Cerebellar cortex (tissue), 1 donor: ENCODE data around the gene INPP5D.
"Not testable (repeated sequence)": the region's sequence is repeated elsewhere in the genome, so short reads cannot be mapped to it uniquely, and the experiment has no call there.

ENCODE experiments used
- DNase-seq: peaks from one replicate; pipeline ENCODE4 v3.0.0-alpha.2; 2015; ENCODE audit warnings: low spot score

The INPP5D gene

GRCh38 chr2:233092432-233093165 lies 32.5 kb downstream of the INPP5D start:
- no peak for DNase-seq

GRCh38 chr2:233093166-233093448 lies 33.0 kb downstream of the INPP5D start:
- DNase-seq: no peak

- DNase-seq: no peak
Observed at GRCh38 chr2:233093721-233094120, 33.6 kb downstream of the INPP5D start.

DNA sequence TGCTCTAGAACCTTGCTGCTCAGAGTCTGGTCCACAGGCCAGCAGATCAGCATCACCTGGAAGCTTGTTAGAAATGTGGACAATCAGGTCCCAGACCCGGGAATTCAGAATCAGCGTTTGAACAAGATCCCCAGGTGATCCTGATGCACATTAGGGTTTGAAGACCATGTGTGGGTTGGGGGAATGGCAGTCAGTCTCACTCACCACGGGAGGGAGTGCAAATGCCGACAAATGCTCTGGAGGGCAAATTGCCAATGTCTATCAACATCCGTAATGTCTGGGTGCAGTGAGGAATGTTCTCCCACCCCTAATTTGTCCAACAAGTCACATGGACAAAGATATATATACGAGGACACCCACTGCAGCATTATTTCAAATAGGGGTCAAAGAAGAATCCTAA lies 34.5 kb downstream of the INPP5D start:
- no peak for DNase-seq

DNA sequence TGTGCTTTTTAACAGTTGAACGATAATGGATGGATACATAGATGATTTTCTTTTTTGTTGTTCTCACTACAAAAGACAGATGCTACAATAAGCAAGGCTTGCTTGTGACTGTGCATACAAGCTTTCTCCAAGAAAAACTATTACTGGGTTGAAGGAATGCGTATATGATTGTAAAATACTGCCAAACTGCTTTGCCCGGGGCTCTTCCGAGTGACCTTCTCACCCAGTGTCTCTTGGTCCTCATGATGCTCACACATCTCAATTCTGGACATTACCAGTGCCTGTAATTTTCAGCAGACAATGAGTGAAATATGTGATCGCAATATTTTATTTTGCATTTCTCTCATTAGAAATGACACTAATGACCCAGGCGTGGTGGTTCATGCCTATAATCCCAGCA lies 35.9 kb downstream of the INPP5D start:
- no peak for DNase-seq

DNA sequence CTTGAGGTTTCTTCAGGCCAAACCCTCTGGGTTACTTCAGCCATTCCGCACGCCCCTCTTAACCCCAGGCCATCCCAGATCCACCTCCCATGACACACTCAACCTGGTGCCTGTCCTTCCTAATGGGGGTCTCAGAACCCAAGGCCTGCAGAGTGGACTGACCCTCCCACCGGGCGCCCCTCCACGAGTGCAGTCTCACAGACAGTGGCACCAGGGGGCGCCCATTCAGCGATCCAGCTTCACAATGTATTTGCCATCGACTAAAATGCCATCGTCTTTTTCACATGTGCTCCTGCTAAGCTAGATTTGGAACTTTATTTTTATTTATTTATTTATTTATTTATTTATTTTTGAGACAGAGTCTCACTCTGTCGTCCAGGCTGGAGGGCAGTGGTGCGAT lies 38.5 kb downstream of the INPP5D start:
- DNase-seq: no peak

DNA sequence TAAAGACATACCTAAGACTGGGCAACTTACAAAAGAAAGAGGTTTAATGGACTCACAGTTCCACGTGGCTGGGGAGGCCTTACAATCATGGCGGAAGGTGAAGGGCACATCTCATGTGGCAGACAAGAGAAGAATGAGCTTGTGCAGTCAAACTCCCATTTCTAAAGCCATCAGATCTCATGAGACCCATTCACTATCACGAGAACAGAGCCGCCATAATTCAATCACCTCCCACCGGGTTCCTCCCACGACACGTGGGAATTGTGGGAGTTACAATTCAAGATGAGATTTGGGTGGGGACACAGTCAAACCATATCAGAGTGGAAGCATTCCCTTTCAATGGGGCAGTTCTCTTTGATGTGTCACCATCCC lies 39.7 kb downstream of the INPP5D start:
- not testable (repeated sequence) for DNase-seq

- DNase-seq: no peak
Observed at GRCh38 chr2:233100192-233100998, 40.3 kb downstream of the INPP5D start.

- DNase-seq: no peak
Observed at GRCh38 chr2:233101141-233101540, 41.0 kb downstream of the INPP5D start.

- DNase-seq: no peak
Observed at GRCh38 chr2:233101816-233102215, 41.7 kb downstream of the INPP5D start.

DNA sequence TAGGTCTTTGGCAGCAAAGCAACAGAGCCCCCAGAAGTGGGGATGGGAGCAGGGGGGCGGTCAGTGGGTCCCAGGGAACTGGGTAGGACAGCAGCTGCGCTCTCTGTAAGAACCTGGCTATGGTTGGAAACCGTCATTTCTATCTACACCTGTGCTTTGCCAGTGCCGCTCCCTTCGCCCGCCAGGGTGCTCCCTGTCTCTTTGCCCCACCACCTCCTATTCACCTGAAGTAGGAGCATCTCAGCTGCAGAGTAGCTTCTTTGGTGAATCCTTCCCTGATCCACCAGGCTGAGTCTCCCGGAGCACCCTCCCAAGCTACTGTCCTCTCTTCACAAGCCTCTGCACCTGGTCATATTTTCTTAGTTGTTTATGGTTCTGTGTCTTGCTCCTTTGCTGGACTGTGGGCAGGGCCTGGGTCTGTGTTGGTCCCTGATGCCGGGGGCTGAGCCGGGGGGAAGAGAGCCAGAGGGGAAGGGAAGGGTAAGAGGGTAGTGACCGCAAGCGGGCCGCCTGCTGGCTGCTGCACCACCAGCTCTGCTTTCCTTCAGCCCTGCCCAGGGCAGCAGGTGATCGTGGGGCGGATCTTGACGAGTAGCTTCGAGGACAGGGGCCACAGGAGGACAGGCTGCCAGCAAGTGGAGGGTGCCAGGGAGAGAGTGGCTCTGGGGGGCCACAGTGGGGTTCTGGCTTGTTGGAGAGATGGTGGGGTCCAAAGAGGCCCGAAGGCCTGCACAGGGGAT lies 45.2 kb downstream of the INPP5D start:
- DNase-seq: no peak

GRCh38 chr2:233105930-233106329 lies 45.8 kb downstream of the INPP5D start:
- no peak for DNase-seq

DNA sequence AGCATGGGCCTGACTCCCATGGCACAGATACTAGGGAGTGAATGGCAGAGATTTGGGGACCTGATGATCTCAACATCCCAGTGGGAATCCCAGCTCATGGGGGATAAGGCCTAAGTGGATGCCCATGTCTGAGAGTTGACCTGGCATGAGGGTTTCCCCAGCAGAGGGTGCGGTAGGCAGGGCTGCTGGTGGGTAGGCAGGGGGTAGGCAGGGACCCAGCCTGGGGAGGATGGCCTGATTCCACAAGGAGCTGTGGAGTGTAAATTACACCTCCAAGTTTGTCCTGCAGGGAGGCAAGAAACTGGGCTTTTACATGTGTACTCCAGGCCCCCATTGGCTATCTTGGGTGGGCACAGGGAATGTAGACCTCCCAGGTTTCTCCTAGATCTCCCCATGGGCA lies 46.9 kb downstream of the INPP5D start:
- no peak for DNase-seq

DNA sequence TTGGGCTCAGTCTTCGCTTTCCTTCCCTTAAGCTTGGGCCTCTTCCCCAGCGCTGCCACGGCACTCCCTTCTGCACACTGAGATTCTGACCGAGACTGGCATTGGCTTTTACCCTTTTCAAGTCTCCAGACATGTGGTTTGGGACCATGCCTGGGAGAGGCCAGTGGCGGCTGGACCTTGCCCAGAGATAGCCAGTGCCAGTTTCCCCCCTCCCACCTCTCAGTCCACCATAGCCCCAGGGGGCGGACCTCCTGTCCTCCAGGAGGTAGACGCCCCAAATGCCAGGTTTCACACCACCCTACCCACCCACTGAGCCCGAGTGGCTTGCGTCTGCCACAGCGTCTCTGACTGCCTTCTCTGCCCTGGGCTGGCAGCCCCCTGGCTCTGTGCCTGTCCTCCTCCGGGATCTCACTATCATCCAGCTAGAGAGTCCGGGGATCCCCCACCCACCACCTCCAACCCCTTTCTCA lies 47.7 kb downstream of the INPP5D start:
- no peak for DNase-seq

DNA sequence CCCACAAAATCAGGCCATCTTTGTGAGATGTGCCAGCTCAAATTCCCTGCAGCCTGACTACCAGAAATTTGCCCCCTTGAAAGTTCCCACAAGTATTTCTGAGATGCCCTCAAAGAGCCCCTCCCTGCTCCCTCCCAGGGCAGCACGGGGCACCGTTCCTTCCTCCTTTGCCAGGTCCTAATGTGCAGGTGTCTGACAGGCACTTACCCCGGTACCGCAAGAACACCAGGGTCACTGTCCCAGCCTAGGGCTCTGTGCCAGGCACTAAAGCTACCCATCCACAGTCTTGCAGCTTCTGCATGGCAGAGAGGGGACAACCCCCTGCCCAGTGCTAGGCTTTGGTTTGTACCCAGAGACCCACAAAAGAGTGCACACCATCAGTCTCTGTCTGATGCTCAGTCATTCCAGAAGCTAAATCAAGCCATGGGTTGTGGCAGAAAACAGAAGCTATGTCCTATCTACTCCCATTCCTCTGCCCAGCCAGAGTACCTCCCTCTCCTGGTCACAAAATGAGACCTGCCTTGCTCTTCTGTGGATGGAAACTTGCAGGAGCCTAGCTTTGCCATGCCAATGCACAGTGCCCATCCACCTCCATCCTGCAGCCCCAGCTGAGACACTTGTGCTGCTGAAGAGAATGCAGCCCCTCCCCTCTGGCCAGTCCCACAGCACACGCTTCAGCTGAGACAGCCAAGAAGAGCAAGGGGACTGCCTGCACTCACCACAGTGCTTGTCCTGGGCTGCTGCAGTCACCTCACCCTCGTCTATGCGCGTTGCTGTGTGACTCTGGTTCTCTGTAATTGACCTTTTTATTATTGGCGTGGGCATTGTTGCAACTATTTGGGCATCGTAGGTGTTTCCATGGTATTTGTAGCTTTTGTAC lies 48.7 kb downstream of the INPP5D start:
- no peak for DNase-seq

- DNase-seq: no peak
Observed at GRCh38 chr2:233111427-233111826, 51.3 kb downstream of the INPP5D start.

DNA sequence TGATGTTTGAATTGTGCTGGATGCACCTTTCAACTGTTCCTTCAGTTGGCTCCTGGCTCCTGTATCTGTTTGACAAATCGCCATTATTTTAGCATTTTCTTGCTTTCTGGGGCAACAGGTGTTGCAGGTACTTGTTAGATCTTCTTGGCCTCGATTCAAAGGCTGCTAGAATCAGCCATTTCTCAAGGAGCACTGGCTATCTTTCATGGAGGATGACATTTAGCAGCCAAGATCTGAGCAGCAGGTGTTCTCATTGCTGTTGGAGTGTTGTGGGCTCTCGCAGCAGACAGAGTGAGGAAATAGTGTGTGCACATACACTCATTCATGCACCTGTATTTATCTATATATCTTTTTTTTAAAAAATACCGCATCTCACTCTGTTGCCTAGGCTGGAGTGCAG lies 52.2 kb downstream of the INPP5D start:
- DNase-seq: no peak

GRCh38 chr2:233112776-233113452 lies 52.8 kb downstream of the INPP5D start:
- DNase-seq: no peak

DNA sequence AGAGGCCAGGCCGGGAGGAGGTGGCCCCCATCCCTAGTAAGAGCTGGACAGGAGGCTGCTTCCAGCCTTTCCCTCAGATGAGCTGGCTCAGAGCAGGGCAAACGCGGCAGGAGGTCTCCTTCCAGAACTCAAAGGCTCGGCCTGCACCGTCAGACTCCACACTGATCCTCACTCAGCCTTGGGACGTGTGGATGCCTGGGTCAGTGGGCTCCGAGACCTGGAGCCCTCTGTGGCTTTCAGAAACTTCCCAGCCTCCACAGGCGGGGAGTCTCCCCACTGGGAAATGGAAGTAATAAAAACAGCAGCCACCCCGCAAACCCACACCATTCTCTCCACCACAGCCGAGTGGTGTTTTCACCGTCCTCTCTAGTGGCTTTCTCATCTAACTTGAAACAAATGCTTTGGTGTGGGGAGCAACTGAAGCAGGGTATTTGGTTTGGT lies 54.3 kb downstream of the INPP5D start:
- no peak for DNase-seq

DNA sequence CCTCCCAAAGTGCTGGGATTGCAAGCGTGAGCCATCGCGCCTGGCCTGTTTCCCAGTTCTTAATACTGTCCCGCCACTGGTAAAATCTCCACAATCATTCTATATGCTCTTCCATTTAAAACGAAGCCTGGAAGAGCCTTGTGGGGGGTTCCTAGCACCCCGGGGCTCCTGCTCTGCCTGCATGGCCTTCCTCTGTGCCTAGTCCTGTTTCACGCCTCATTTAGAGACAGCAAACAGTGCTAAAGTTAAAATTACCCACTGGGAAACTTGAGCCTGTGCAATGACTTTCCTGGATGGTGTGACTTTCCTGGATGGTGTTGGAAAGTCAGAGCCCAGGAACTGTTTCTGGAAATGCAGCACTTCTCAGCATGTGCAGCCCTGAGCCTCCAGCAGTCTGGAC lies 55.0 kb downstream of the INPP5D start:
- DNase-seq: no peak

DNA sequence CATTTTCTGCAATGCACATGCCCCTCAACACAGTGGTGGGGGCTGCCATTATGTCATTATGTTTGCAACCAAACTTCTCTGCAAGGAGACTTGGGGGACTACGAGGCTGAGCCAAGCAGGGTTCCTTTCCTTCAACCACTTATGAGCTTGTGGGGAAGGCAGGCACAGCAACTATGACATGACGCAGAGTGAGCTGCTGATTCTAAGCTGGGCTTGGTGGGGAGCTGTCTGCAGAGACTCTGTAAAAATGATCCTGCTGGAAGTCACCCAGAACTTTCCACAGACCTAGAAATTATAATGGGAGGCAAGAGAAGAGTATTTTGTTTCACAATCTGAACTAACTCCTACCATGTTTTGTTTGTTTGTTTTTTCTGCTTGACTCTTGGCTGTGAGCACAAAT lies 55.6 kb downstream of the INPP5D start:
- DNase-seq: no peak
